ENCODE results near the gene TBC1D19.

GRCh38 chr4:26780539-26780938, 196.7 kb downstream of the TBC1D19 start:
- TF ChIP-seq SPI1 (IDR thresholded peaks at IDR 0.05; ENCODE audit: borderline replicate concordance, low read depth), result no peak
- no peak for TF ChIP-seq CTCF (IDR thresholded peaks at IDR 0.05; ENCODE audit: insufficient read depth, low read length)
- TF ChIP-seq POLR2AphosphoS5 (IDR thresholded peaks at IDR 0.05; ENCODE audit: low read depth), result no peak
- no peak for TF ChIP-seq GABPA (IDR thresholded peaks at IDR 0.05; ENCODE audit: low read depth)
